MM.1S (cell line): Measurements from ENCODE around the gene PRKCE.

ENCODE experiments used
- EZH2 ChIP-seq: fragments of 300-600 bp; sonication (generic); optimal IDR thresholded peaks from 2 replicates; pipeline ENCODE3; 2017; ENCODE audit warnings: low read depth, mild to moderate bottlenecking, antibody characterized with exemption, low read length, mixed read lengths
- EZH2phosphoT487 ChIP-seq: fragments of 300-600 bp; sonication (generic); IDR thresholded peaks from 2 replicates; pipeline ENCODE4 v1.6.1; 2018; ENCODE audit warnings: antibody characterized with exemption, low read length
- TF ChIP-seq, protein P1 (sequence below): fragments of 300-600 bp; sonication (generic); IDR thresholded peaks from 2 replicates; pipeline ENCODE4 v1.5.1; 2016; ENCODE audit warnings: antibody characterized with exemption, low read length, mixed read lengths

DNA sequence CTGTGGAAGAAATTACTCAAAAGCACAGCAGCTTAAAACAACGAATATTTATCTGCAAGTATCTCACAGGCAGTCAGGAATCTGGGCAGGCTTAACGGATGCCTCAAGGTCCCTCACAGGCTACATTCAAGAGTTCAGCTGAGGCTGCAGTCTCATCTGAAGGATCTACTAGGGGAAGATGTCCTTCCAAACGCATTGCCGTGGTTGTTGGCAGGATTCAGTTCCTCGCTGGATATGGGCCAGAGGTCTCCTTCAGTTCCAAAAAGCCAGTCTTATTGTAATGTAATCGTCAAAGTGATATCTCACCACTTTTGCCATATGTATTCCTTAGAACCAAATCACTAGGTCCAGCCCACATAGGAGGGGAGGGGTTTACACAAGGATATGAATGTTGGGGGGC is 547.5 kb downstream of the PRKCE start:
- TF ChIP-seq, protein P1, sequence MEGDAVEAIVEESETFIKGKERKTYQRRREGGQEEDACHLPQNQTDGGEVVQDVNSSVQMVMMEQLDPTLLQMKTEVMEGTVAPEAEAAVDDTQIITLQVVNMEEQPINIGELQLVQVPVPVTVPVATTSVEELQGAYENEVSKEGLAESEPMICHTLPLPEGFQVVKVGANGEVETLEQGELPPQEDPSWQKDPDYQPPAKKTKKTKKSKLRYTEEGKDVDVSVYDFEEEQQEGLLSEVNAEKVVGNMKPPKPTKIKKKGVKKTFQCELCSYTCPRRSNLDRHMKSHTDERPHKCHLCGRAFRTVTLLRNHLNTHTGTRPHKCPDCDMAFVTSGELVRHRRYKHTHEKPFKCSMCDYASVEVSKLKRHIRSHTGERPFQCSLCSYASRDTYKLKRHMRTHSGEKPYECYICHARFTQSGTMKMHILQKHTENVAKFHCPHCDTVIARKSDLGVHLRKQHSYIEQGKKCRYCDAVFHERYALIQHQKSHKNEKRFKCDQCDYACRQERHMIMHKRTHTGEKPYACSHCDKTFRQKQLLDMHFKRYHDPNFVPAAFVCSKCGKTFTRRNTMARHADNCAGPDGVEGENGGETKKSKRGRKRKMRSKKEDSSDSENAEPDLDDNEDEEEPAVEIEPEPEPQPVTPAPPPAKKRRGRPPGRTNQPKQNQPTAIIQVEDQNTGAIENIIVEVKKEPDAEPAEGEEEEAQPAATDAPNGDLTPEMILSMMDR, result no peak
- no peak for TF ChIP-seq EZH2phosphoT487
- no peak for TF ChIP-seq EZH2
